Neural crest cell (in vitro differentiated cells): ENCODE data around the gene MROH7. TPM values are rescaled to one million over a fixed set of nuclear protein-coding genes. Genes with fewer than 3 reads are reported as not detected.

Source experiments
- DNase-seq: peaks from one replicate; pipeline ENCODE4 v3.0.0; 2021; ENCODE audit warnings: low read depth, mixed read lengths, low spot score
- H3K27ac Mint-ChIP-seq: one replicate; pipeline ENCODE4 v1.8.0; 2021; ENCODE audit warnings: mild to moderate bottlenecking, mixed read lengths; ENCODE audit not compliant: unreplicated experiment
- H3K27me3 Mint-ChIP-seq: 2 replicates; pipeline ENCODE4 v1.8.0; 2021; ENCODE audit warnings: low read depth, mild to moderate bottlenecking, mixed read lengths
- H3K36me3 Mint-ChIP-seq: 2 replicates; pipeline ENCODE4 v1.8.0; 2021; ENCODE audit warnings: low read depth, mild to moderate bottlenecking, mixed read lengths
- H3K4me1 Mint-ChIP-seq: 2 replicates; pipeline ENCODE4 v1.8.0; 2021; ENCODE audit warnings: mixed read lengths
- H3K4me3 Mint-ChIP-seq: one replicate; pipeline ENCODE4 v1.8.0; 2021; ENCODE audit warnings: mild to moderate bottlenecking, mixed read lengths
- H3K9me3 Mint-ChIP-seq: 2 replicates; pipeline ENCODE4 v1.8.0; 2021; ENCODE audit warnings: mixed read lengths
- CTCF ChIP-seq: fragments of 200-600 bp; sonication (generic); conservative IDR thresholded peaks from 2 replicates; pipeline ENCODE4 v1.5.0; 2021; ENCODE audit warnings: antibody characterized with exemption, mild to moderate bottlenecking
- total RNA-seq: library from RNA; stranded (reverse); gene quantifications from 2 replicates; pipeline ENCODE4 v1.2.1, GENCODE V29; 2021

The MROH7 gene
- total RNA-seq, 1 donor from 2014 or later = not detected

DNA sequence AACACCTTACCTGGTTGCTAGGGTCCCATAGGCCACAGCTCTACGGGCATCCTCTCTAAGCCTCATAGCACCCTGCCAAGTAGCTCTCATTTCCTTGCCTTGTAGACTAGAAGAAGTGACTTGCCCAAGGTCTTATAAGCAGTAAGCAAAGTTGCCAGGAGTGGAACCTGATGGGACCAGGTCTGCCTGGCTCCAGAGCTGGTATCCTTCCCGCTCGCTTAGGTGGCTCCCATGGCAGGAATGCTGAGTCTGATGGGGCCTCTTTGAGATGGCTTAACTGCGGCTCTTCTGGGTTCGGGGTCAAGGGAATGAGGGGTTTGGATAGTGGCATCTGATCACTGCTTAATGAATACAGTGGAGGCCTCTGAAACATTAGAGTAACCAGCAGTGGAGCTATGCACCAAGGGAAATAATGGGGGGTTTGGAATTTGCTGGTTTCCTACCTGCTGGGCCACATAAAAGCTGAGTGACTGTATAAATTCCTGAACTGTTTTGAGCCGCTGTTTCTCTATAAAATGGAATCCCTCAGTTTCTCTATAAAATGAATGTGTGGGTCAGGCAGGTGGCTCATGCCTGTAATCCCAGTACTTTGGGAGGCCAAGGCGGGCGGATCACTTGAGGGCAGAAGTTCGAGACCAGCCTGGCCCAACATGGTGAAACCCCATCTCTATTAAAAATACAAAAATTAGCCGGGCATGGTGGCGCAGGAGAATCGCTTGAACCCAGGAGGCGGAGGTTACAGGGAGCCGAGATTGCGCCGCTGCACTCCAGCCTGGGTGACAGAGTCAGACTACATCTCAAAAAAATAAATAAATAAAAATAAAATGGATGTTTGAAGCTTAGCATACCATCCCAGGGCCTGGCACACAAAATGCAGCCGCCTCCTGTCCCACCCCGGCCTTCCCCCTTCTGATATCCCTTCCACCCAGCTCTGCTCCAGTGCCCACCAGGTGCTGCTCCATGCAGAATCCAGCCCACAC is 30.7 kb upstream of the MROH7 start:
- no peak for DNase-seq
- Mint-ChIP-seq H3K27ac (no peak overlapping the region), H3K4me1 (no peaks in the 10 kb centered on the region), H3K4me3 (no peak overlapping the region), H3K27me3 (no peaks in the 10 kb centered on the region), H3K9me3 (no peaks in the 10 kb centered on the region), H3K36me3 (no peaks in the 10 kb centered on the region)
- no peak for TF ChIP-seq CTCF

DNA sequence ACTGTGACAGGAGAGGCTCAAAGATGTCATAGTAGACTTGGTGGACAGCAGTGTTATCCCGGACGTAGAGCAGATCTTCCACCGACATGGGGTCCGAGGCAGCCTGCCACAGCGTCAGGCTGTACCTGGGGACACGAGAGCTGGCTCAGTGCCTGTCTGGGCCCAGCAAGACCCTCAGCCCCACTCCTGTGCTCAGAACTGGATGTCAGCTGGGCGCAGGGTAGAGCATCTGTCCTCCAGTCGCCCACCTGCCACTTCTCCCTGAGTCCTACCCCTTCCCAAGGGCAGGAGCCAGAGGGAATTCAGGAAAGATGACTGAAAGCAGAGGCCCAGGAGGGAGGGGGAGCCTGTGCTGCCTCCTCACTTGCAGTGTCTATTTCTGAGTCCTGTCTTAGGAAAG is 30.0 kb upstream of the MROH7 start:
- no peak for DNase-seq
- H3K4me3 Mint-ChIP-seq = no peak overlapping the region
- no peak for TF ChIP-seq CTCF
- H3K27me3 Mint-ChIP-seq = no peaks in the 10 kb centered on the region
- H3K27ac Mint-ChIP-seq = no peak overlapping the region
- no peaks in the 10 kb centered on the region for H3K9me3 Mint-ChIP-seq
- H3K36me3 Mint-ChIP-seq = no peaks in the 10 kb centered on the region
- no peaks in the 10 kb centered on the region for H3K4me1 Mint-ChIP-seq

DNA sequence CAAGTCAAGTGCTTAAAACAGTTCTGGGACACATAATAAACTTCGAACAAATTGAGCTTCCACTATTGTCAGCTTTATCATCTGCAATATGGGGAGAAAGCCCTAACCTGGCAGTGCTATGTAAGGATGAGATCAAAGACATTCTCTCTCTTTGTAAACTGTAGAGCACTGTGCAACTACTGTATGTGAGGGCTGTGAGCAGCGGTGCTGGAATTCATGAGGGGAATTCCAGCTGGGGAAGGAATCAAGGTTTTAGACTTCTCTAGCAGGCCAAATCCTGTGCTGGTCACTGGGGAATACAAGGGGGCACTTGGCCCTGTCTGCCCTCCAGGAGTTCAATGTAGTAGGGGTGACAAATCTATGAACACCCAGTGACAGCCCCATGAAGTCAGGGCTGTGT is 27.6 kb upstream of the MROH7 start:
- Mint-ChIP-seq H3K36me3 (no peaks in the 10 kb centered on the region), H3K4me1 (no peaks in the 10 kb centered on the region), H3K27ac (no peak overlapping the region)

DNA sequence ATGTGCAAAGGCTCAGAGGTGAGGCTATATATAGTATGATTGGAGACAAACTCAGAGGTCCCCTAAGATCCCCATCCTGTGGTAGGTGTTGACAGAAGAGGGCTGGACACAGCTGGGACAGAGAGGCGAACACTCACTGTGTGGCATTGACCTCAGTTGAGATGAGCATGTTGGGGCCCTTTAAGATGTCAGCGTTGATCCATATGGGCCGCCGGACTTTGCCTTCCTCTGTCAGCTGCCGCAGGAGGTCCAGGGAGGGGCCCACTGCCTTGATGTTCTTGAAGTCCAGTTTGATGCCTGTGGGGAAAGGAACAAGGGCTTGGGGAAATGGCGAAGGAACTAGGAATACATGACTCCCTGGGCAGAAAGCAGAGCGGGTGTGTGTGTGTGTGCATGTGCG is 27.0 kb upstream of the MROH7 start:
- Mint-ChIP-seq H3K4me1 (no peaks in the 10 kb centered on the region), H3K4me3 (no peak overlapping the region), H3K36me3 (no peaks in the 10 kb centered on the region), H3K9me3 (no peaks in the 10 kb centered on the region), H3K27ac (peak overlapping the region; percentile 59), H3K27me3 (no peaks in the 10 kb centered on the region)
- no peak for DNase-seq
- no peak for TF ChIP-seq CTCF

More for the DNA sequence above, 27.6 kb upstream of the MROH7 start:
- no peak for DNase-seq
- no peak for TF ChIP-seq CTCF
- Mint-ChIP-seq H3K27me3 (no peaks in the 10 kb centered on the region), H3K4me3 (no peak overlapping the region), H3K9me3 (no peaks in the 10 kb centered on the region)

DNA sequence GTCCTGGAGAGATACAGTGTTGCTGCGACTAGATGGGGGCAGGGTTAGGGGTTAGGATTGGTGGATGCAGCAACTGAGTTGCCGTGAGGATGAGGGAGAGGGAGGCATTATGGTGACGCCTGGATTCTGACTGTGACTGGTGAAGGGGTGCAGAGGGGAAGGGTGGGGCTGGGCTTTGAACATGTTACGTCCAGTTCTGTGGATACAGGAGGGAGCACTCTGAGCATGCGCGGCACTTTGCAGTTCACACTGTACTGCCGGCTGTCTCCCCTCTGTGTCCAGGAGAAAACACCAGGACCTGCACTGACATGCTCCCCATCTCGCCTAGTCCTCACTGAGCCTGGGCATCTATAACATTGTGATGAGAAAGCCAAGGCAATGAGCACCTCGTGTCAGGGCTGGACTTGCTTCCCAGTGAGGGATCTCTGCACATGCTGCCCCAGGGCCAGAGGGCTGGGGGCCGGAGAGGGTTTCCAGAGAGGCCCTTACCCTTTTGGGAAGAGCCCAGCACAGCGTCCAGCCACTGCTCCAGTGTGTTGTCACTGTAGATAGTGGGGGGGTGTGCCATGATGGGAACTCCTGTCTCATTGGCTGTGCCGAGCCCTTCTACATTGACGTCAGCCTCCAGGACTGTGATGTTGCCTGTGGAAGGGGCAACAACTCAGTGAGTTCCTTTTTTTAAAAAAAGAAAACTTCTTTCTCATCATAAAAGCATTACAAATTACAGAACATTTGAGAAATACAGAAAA is 25.9 kb upstream of the MROH7 start:
- TF ChIP-seq CTCF = no peak
- no peak for DNase-seq
- Mint-ChIP-seq H3K27ac (no peak overlapping the region), H3K36me3 (no peaks in the 10 kb centered on the region), H3K27me3 (no peaks in the 10 kb centered on the region), H3K4me3 (no peak overlapping the region), H3K4me1 (no peaks in the 10 kb centered on the region), H3K9me3 (no peaks in the 10 kb centered on the region)
